Panc1 (cell line): ENCODE data around the gene MAPRE2. TPM values are rescaled to one million over a fixed set of nuclear protein-coding genes. Genes with fewer than 3 reads are reported as not detected.

Source experiments
- ATAC-seq: fragments of 200-7000 bp; cut with Tn5 transposase; 2 replicates; pipeline ENCODE4 v1.9.1; 2020; ENCODE audit warnings: mild to moderate bottlenecking, moderate library complexity
- BruUV-seq: library from RNA; stranded (reverse); fragments of 400-500 nt; replicated peaks from 2 replicates; lab custom pipeline; 2021; lab: Mats Ljungman, UMichigan
- CTCF ChIA-PET: fragments of 300-600 bp; sonication (Branson Sonifier 250); formaldehyde crosslinking; loops from one replicate; lab custom pipeline; 2022; ENCODE audit warnings: antibody characterized with exemption; lab: Charles Lee
- POLR2A ChIA-PET: fragments of 300-600 bp; sonication (Branson Sonifier 250); formaldehyde crosslinking; loops from one replicate; lab custom pipeline; 2022; ENCODE audit warnings: antibody characterized with exemption; lab: Charles Lee
- DNase-seq: peaks from one replicate; pipeline ENCODE4 v3.0.0-alpha.2; 2010; ENCODE audit warnings: low read depth, low spot score
- H3K27ac ChIP-seq: 2 replicates; pipeline ENCODE4 v1.5.1; 2011; ENCODE audit warnings: mild to moderate bottlenecking, low read length, inconsistent platforms
- H3K27me3 ChIP-seq: fragments of 200-500 bp; sonication (Bioruptor generic); 2 replicates; pipeline ENCODE4 v1.6.0; 2014; ENCODE audit warnings: low read length, inconsistent platforms; ENCODE audit not compliant: control insufficient read depth, insufficient read depth
- H3K36me3 ChIP-seq: fragments of 200-500 bp; sonication (Bioruptor generic); 2 replicates; pipeline ENCODE4 v1.5.1; 2014; ENCODE audit warnings: inconsistent platforms, mild to moderate bottlenecking, low read length, moderate library complexity; ENCODE audit not compliant: control insufficient read depth, insufficient read depth
- H3K4me1 ChIP-seq: 2 replicates; pipeline ENCODE4 v1.5.1; 2011; ENCODE audit warnings: inconsistent platforms, mild to moderate bottlenecking, low read length, moderate library complexity; ENCODE audit not compliant: control insufficient read depth, insufficient read depth
- H3K4me3 ChIP-seq, 2 experiments: 2 replicates each; pipeline ENCODE4 v1.5.1; 2011 to 2012; ENCODE audit warnings: low read depth in 2 of 2, low read length in 2 of 2, mild to moderate bottlenecking in 2 of 2, inconsistent platforms in 1 of 2, moderate library complexity in 1 of 2
- H3K9me3 ChIP-seq: fragments of 200-500 bp; sonication (Bioruptor generic); 2 replicates; pipeline ENCODE4 v1.5.1; 2014; ENCODE audit warnings: low read depth, mild to moderate bottlenecking, inconsistent platforms, low read length, moderate library complexity; ENCODE audit not compliant: control insufficient read depth, insufficient read depth
- CTCF ChIP-seq: fragments of 450-650 bp; IDR thresholded peaks from 2 replicates; pipeline ENCODE4 v1.5.1; 2017; ENCODE audit warnings: mild to moderate bottlenecking
- POLR2AphosphoS5 ChIP-seq: IDR thresholded peaks from 2 replicates; pipeline ENCODE4 v1.6.1; 2012; ENCODE audit warnings: mild to moderate bottlenecking, low read depth, low read length, moderate library complexity
- SIN3A ChIP-seq: IDR thresholded peaks from 2 replicates; pipeline ENCODE4 v1.6.1; 2012; ENCODE audit warnings: low read depth, mild to moderate bottlenecking, low read length, moderate library complexity, borderline replicate concordance; ENCODE audit not compliant: insufficient read depth
- TCF7L2 ChIP-seq: IDR thresholded peaks from 2 replicates; pipeline ENCODE4 v1.6.1; 2011; ENCODE audit warnings: mild to moderate bottlenecking, low read depth, low read length, inconsistent platforms
- in situ Hi-C: cut with HindIII; loops from 2 replicates; pipeline ENCODE4 v1.10.0; 2016; ENCODE audit warnings: low sequenced_read_pairs, low pct_unique_long_range_greater_than_20kb
- intact Hi-C: fragments of 100-400 bp; cut with micrococcal nuclease; formaldehyde crosslinking; loops from one replicate; pipeline ENCODE4 v1.10.0; 2022; ENCODE audit not compliant: unreplicated experiment
- total RNA-seq: library from RNA; stranded (reverse); gene quantifications from one replicate; pipeline ENCODE4 v1.2.1, GENCODE V29; 2021; ENCODE audit not compliant: unreplicated experiment
- TF ChIP-seq, protein P1 (sequence below), 2 experiments: IDR thresholded peaks; 2 replicates each; pipeline ENCODE4 v1.6.1; 2011 to 2012; ENCODE audit warnings: low read depth in 2 of 2, control low read depth in 1 of 2, low read length in 1 of 2, mild to moderate bottlenecking in 1 of 2, moderate library complexity in 1 of 2; ENCODE audit not compliant: insufficient read depth in 1 of 2

The MAPRE2 gene
- total RNA-seq, 1 experiment from 2014 or later = 14.1 TPM

- no peak overlapping the region for H3K27ac ChIP-seq
- no peaks in the 10 kb centered on the region for H3K4me1 ChIP-seq
- ChIA-PET POLR2A (no interaction called here), CTCF (interaction anchor here (0.6 kb wide), 1 partner anchor 132 kb away, joined by 3 read pairs; no protein-coding TSS in a partner anchor)
- no TSS peak for BruUV-seq
- intact Hi-C loops = no loop called here
- no peak for ATAC-seq
- DNase-seq = no peak
- no peaks in the 10 kb centered on the region for H3K36me3 ChIP-seq
- no peak overlapping the region for H3K4me3 ChIP-seq
- in situ Hi-C loops = no loop called here
- no peaks in the 10 kb centered on the region for H3K27me3 ChIP-seq
- H3K9me3 ChIP-seq = no peaks in the 10 kb centered on the region
- no peak for TF ChIP-seq SIN3A
- no peak for TF ChIP-seq TCF7L2
- no peak for TF ChIP-seq POLR2AphosphoS5
- TF ChIP-seq, protein P1, sequence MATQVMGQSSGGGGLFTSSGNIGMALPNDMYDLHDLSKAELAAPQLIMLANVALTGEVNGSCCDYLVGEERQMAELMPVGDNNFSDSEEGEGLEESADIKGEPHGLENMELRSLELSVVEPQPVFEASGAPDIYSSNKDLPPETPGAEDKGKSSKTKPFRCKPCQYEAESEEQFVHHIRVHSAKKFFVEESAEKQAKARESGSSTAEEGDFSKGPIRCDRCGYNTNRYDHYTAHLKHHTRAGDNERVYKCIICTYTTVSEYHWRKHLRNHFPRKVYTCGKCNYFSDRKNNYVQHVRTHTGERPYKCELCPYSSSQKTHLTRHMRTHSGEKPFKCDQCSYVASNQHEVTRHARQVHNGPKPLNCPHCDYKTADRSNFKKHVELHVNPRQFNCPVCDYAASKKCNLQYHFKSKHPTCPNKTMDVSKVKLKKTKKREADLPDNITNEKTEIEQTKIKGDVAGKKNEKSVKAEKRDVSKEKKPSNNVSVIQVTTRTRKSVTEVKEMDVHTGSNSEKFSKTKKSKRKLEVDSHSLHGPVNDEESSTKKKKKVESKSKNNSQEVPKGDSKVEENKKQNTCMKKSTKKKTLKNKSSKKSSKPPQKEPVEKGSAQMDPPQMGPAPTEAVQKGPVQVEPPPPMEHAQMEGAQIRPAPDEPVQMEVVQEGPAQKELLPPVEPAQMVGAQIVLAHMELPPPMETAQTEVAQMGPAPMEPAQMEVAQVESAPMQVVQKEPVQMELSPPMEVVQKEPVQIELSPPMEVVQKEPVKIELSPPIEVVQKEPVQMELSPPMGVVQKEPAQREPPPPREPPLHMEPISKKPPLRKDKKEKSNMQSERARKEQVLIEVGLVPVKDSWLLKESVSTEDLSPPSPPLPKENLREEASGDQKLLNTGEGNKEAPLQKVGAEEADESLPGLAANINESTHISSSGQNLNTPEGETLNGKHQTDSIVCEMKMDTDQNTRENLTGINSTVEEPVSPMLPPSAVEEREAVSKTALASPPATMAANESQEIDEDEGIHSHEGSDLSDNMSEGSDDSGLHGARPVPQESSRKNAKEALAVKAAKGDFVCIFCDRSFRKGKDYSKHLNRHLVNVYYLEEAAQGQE (IDR thresholded peaks at IDR 0.05; ENCODE audit: insufficient read depth in 1 of 2, low read depth in 2 of 2, low read length in 1 of 2) = no peak
- no peak for TF ChIP-seq CTCF
Measured at GRCh38 chr18:34998661-34999060, 42.6 kb upstream of the MAPRE2 start.

DNA sequence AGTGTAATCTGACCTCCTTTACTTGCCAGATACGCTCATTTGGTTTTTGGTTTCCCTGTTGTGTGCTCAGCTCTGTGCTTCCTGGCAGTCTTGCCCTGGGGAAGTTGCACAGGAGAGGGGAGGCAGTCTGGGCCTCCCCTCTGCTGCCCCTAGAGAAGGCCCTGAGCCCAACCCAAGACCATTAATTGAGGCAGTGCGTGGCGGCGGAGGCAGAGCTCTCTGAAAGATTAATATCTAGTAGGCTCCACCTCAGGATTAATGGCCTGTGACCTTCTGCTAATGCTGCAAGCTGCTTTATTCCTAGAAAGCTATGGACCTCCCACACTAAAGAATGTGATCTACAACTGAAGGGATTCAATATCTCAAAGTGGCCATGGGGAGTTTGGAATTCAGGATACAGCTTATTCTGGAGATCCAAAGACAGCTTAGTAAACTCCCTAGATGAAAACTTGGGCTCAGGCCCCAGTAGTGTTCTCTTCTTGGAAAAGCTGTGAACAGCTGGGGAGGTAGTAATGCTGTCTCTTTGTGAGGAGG is 41.4 kb upstream of the MAPRE2 start:
- TF ChIP-seq, protein P1 (IDR thresholded peaks at IDR 0.05; ENCODE audit: insufficient read depth in 1 of 2, low read depth in 2 of 2, low read length in 1 of 2) = no peak
- TF ChIP-seq SIN3A (no peak), CTCF (no peak), TCF7L2 (no peak), POLR2AphosphoS5 (no peak)
- intact Hi-C loops = no loop called here
- H3K4me1 ChIP-seq = no peaks in the 10 kb centered on the region
- H3K9me3 ChIP-seq = no peaks in the 10 kb centered on the region
- POLR2A ChIA-PET = no interaction called here
- DNase-seq (no peak), ATAC-seq (no peak)
- BruUV-seq = no TSS peak
- no peaks in the 10 kb centered on the region for H3K36me3 ChIP-seq
- CTCF ChIA-PET = no interaction called here
- no peaks in the 10 kb centered on the region for H3K27me3 ChIP-seq
- in situ Hi-C loops = no loop called here
- H3K27ac ChIP-seq = no peak overlapping the region
- no peak overlapping the region for H3K4me3 ChIP-seq
